GM12878 (cell line): Measurements from ENCODE around the gene IFNE. TPM values are rescaled to one million over a fixed set of nuclear protein-coding genes. Genes with fewer than 3 reads are reported as not detected.

Experiments
- ASH2L ChIP-seq: fragments of 300-600, 200-600 bp; sonication (generic); IDR thresholded peaks from 2 replicates; pipeline ENCODE4 v1.6.1; 2017; ENCODE audit warnings: low read depth, mild to moderate bottlenecking, borderline replicate concordance
- EGR1 ChIP-seq, 2 experiments: IDR thresholded peaks; 1 replicate in 1 of 2; 2 replicates in 1 of 2; pipeline ENCODE4 v1.6.1; 2011 to 2012; ENCODE audit warnings: low read depth in 2 of 2, low read length in 2 of 2, borderline replicate concordance in 1 of 2, mild to moderate bottlenecking in 1 of 2, moderate library complexity in 1 of 2
- FOXK2 ChIP-seq: fragments of 450-650 bp; IDR thresholded peaks from 2 replicates; pipeline ENCODE4 v1.6.1; 2017; ENCODE audit warnings: mild to moderate bottlenecking, moderate library complexity
- IKZF1 ChIP-seq: fragments of 450-650 bp; conservative IDR thresholded peaks from 2 replicates; pipeline ENCODE4 v1.6.1; 2017; ENCODE audit warnings: antibody characterized with exemption, mild to moderate bottlenecking
- MEF2A ChIP-seq: IDR thresholded peaks from 2 replicates; pipeline ENCODE4 v1.6.1; 2011; ENCODE audit warnings: low read depth, mild to moderate bottlenecking, low read length, moderate library complexity; ENCODE audit not compliant: insufficient read depth
- RBBP5 ChIP-seq: fragments of 200-600 bp; sonication (generic); conservative IDR thresholded peaks from 2 replicates; pipeline ENCODE4 v1.6.1; 2016
- polyA plus RNA-seq, 11 experiments: library from polyadenylated mRNA; depleted of rRNA in 4 of 11; unstranded in 6 of 11; stranded (reverse) in 5 of 11; fragments of >200 nt; fragmentation: Nextera tagmentation in 4 of 11; fragmentation: Illumina TruSeq in 1 of 11; extraction: Ambion mirVana in 4 of 11; extraction: Trizol in 1 of 11; gene quantifications; 1 replicate in 1 of 11; 2 replicates in 10 of 11; pipeline versions ENCODE4 v1.2.1 to v1.2.3, GENCODE V29; 2011 to 2016; ENCODE audit warnings: inconsistent platforms in 2 of 11, missing spikeins in 2 of 11, low read depth in 1 of 11
- total RNA-seq, 4 experiments: library from RNA; depleted of rRNA in 3 of 4; stranded (reverse); fragments of >200 nt in 3 of 4; fragmentation: Illumina TruSeq in 1 of 4; extraction: Trizol in 1 of 4; gene quantifications; 2 replicates each; pipeline versions ENCODE4 v1.2.1 to v1.2.3, GENCODE V29; 2013 to 2021
- TF ChIP-seq, protein P1 (sequence below): fragments of 150-350 bp; IDR thresholded peaks from 2 replicates; pipeline ENCODE4 v1.6.1; 2014; ENCODE audit warnings: mild to moderate bottlenecking, low read depth, low read length
- TF ChIP-seq, protein P2 (sequence below): fragments of 450-650 bp; IDR thresholded peaks from 2 replicates; pipeline ENCODE4 v1.6.1; 2017; ENCODE audit warnings: antibody characterized with exemption, mild to moderate bottlenecking, moderate library complexity
- TF ChIP-seq, protein P3 (sequence below): IDR thresholded peaks from 2 replicates; pipeline ENCODE4 v1.6.1; 2011; ENCODE audit warnings: borderline replicate concordance, low read depth, mild to moderate bottlenecking, moderate library complexity, mixed read lengths, low read length; ENCODE audit not compliant: insufficient read depth; ENCODE audit errors: extremely low read length

IFNE gene
- total and polyA plus RNA-seq, 10 of the 15 experiments (the other 5 are each of a cell fraction or from before 2014, with no cell fraction given): not detected

DNA sequence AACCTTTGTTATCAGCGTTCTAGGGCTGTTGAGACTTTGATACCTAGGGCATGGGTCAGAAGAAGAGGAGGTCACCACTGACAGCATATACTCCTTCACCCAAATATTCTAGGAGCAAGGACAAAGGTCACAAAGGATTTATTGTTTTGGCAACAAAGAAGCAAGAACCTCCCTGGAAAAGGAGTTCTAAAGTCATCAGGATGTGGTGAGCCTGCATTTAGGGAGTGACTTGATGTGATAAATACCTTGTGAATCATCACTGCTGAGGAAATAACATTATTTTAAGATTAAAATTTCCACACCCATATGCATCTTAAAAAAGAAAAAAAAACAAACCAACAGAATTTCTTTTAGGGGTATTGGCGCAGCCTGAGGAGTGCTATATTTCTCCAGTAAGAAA lies 28.0 kb downstream of the IFNE start (continued):
- TF ChIP-seq, protein P1, sequence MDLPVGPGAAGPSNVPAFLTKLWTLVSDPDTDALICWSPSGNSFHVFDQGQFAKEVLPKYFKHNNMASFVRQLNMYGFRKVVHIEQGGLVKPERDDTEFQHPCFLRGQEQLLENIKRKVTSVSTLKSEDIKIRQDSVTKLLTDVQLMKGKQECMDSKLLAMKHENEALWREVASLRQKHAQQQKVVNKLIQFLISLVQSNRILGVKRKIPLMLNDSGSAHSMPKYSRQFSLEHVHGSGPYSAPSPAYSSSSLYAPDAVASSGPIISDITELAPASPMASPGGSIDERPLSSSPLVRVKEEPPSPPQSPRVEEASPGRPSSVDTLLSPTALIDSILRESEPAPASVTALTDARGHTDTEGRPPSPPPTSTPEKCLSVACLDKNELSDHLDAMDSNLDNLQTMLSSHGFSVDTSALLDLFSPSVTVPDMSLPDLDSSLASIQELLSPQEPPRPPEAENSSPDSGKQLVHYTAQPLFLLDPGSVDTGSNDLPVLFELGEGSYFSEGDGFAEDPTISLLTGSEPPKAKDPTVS: no peak
- TF ChIP-seq EGR1 (IDR thresholded peaks at IDR 0.05; ENCODE audit: borderline replicate concordance in 1 of 2, low read depth in 2 of 2, low read length in 2 of 2) (no peak), MEF2A (no peak), ASH2L (no peak), RBBP5 (no peak), FOXK2 (no peak), IKZF1 (no peak)
- TF ChIP-seq, protein P2, sequence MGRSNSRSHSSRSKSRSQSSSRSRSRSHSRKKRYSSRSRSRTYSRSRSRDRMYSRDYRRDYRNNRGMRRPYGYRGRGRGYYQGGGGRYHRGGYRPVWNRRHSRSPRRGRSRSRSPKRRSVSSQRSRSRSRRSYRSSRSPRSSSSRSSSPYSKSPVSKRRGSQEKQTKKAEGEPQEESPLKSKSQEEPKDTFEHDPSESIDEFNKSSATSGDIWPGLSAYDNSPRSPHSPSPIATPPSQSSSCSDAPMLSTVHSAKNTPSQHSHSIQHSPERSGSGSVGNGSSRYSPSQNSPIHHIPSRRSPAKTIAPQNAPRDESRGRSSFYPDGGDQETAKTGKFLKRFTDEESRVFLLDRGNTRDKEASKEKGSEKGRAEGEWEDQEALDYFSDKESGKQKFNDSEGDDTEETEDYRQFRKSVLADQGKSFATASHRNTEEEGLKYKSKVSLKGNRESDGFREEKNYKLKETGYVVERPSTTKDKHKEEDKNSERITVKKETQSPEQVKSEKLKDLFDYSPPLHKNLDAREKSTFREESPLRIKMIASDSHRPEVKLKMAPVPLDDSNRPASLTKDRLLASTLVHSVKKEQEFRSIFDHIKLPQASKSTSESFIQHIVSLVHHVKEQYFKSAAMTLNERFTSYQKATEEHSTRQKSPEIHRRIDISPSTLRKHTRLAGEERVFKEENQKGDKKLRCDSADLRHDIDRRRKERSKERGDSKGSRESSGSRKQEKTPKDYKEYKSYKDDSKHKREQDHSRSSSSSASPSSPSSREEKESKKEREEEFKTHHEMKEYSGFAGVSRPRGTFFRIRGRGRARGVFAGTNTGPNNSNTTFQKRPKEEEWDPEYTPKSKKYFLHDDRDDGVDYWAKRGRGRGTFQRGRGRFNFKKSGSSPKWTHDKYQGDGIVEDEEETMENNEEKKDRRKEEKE: no peak
- TF ChIP-seq, protein P3, sequence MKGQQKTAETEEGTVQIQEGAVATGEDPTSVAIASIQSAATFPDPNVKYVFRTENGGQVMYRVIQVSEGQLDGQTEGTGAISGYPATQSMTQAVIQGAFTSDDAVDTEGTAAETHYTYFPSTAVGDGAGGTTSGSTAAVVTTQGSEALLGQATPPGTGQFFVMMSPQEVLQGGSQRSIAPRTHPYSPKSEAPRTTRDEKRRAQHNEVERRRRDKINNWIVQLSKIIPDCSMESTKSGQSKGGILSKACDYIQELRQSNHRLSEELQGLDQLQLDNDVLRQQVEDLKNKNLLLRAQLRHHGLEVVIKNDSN: no peak
